ENCODE data around the gene PITX3. TPM values are rescaled to one million over a fixed set of nuclear protein-coding genes. Genes with fewer than 3 reads are reported as not detected.

PITX3 gene
- total and polyA plus RNA-seq, 11 donors = 0.18 to 9.5 (median 1.3) TPM

DNA sequence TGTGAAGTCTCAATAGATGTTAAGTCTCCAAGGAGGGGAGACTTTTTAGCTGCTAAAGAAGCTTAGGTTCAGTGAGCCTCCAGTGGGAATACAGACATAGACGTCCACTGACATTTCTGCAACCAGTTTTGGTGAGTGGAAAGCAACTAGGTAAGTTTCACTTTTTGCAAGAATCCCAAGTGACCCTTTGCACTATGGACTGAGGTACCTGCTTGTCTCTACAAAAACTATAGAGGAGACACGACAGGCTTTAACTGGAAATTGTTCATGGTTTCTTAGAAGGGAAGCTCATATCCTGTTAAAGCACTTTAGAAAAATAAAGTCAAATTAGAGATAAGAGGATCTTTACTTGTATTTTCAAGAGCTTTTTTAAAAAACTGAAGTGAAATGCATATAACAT, 42.6 kb upstream of the PITX3 start:
- no peak overlapping the region for H3K4me3 ChIP-seq
- 7 to 23% (median 13%) methylated on average over 2 of the region's 2 CpGs for WGBS, 4 donors
- H3K9me3 ChIP-seq = no peaks in the 10 kb centered on the region
- H3K27ac ChIP-seq = peak overlapping the region in 7 of 12 donors; percentile 10 to 87 (median 44)
- TF ChIP-seq POLR2A (IDR thresholded peaks at IDR 0.05) (no peak), CTCF (IDR thresholded peaks at IDR 0.05) (no peak)
- intact Hi-C loops (cut with DNase I) = loop anchor here in 7 of 10 donors (2.0 to 10.0 kb wide), 5 partner anchors 37 to 51 kb away; partner anchors contain the start of genes GBF1 (in 4 of the 7) and PITX3 (in 1 of the 7)
- ATAC-seq (no peak), DNase-seq (no peak)
- H3K36me3 ChIP-seq = peaks cover 0 to 22% (median 0%) of the 10 kb centered on the region in 9 donors
- H3K4me1 ChIP-seq = peaks cover 0 to 81% (median 59%) of the 10 kb centered on the region in 12 donors
- no peaks in the 10 kb centered on the region for H3K27me3 ChIP-seq

GRCh38 chr10:102283488-102283887, 42.2 kb upstream of the PITX3 start:
- no peak for ATAC-seq
- Histone ChIP-seq H3K27me3 (no peaks in the 10 kb centered on the region), H3K9me3 (no peaks in the 10 kb centered on the region), H3K27ac (peak overlapping the region in 8 of 12 donors; percentile 11 to 87 (median 46)), H3K4me1 (peaks cover 0 to 81% (median 62%) of the 10 kb centered on the region in 12 donors), H3K4me3 (no peak overlapping the region), H3K36me3 (peaks cover 0 to 21% (median 0%) of the 10 kb centered on the region in 9 donors)
- 35 to 51% (median 46%) methylated on average over 2 of the region's 2 CpGs for WGBS, 4 donors
- intact Hi-C loops (cut with DNase I) = loop anchor here in 7 of 10 donors (2.0 to 10.0 kb wide), 5 partner anchors 36 to 51 kb away; partner anchors contain the start of genes GBF1 (in 4 of the 7) and PITX3 (in 1 of the 7)
- TF ChIP-seq CTCF (IDR thresholded peaks at IDR 0.05) (no peak), POLR2A (IDR thresholded peaks at IDR 0.05) (no peak)
- no peak for DNase-seq

- Histone ChIP-seq H3K27me3 (no peaks in the 10 kb centered on the region), H3K4me1 (peaks cover 0 to 73% (median 57%) of the 10 kb centered on the region in 12 donors), H3K9me3 (no peaks in the 10 kb centered on the region), H3K4me3 (peak overlapping the region in 9 of 12 donors; percentile 3 to 50 (median 30)), H3K36me3 (peaks cover 0 to 17% (median 3%) of the 10 kb centered on the region in 9 donors), H3K27ac (peak overlapping the region; percentile 42 to 93 (median 84))
- WGBS, 4 donors = 0 to 2% (median 1%) methylated on average over 3 of the region's 3 CpGs
- DNase-seq (no peak), ATAC-seq (peak in 2 of 4 donors; percentile 27 to 35)
- TF ChIP-seq CTCF (IDR thresholded peaks at IDR 0.05) (no peak), POLR2A (IDR thresholded peaks at IDR 0.05) (no peak)
- intact Hi-C loops (cut with DNase I) = loop anchor here in 7 of 10 donors (5.0 to 10.0 kb wide), 4 partner anchors 34 to 54 kb away; partner anchors contain the start of genes GBF1 (in 4 of the 7) and PITX3 (in 1 of the 7)
Measured at GRCh38 chr10:102281102-102281487, 39.8 kb upstream of the PITX3 start.

GRCh38 chr10:102280397-102281101, 39.2 kb upstream of the PITX3 start:
- DNase-seq = peak in 4 of 5 donors; percentile 61 to 67 (median 64)
- Histone ChIP-seq H3K4me1 (peaks cover 0 to 71% (median 55%) of the 10 kb centered on the region in 12 donors), H3K9me3 (no peaks in the 10 kb centered on the region), H3K27me3 (no peaks in the 10 kb centered on the region), H3K4me3 (peak overlapping the region in 10 of 12 donors; percentile 3 to 50 (median 28)), H3K27ac (peak overlapping the region; percentile 42 to 93 (median 84)), H3K36me3 (peaks cover 0 to 14% (median 3%) of the 10 kb centered on the region in 9 donors)
- WGBS, 4 donors = 0 to 2% (median 0%) methylated on average over 3 of the region's 3 CpGs
- no peak for TF ChIP-seq CTCF (IDR thresholded peaks at IDR 0.05)
- TF ChIP-seq POLR2A (IDR thresholded peaks at IDR 0.05) = peak in 1 of 2 donors; percentile 24
- intact Hi-C loops (cut with DNase I) = loop anchor here in 7 of 10 donors (1.0 to 10.0 kb wide), 5 partner anchors 33 to 54 kb away; partner anchors contain the start of genes GBF1 (in 4 of the 7) and PITX3 (in 1 of the 7)
- peak; percentile 88 to 97 (median 92) for ATAC-seq
